ENCODE data around the gene PLEKHA5.

DNA sequence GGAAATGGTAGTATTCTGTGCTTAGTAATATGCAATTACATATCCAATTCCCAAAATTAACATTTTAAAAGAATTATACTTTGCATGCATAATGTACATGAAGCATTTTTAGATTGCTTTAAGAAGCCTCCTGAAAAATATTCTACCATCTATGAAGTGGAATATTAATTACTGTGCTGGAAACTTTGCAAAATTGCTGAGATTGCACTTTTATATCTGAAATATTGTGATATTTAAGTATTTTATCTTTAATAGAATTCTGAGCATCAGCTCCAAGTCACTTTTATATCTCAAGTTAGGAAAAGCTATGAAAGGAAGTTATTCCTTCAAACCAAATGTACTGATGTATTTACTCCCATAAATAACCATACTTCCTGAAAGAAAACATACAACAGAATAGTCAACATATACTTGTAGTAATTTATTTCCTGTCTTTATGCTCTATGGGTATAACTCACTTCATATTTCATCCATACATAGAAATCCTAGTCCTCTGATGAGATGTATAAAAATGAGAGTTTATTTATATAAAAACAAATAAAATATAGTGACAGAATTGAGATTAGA lies 152.7 kb downstream of the PLEKHA5 start:
- TF ChIP-seq, protein P1, sequence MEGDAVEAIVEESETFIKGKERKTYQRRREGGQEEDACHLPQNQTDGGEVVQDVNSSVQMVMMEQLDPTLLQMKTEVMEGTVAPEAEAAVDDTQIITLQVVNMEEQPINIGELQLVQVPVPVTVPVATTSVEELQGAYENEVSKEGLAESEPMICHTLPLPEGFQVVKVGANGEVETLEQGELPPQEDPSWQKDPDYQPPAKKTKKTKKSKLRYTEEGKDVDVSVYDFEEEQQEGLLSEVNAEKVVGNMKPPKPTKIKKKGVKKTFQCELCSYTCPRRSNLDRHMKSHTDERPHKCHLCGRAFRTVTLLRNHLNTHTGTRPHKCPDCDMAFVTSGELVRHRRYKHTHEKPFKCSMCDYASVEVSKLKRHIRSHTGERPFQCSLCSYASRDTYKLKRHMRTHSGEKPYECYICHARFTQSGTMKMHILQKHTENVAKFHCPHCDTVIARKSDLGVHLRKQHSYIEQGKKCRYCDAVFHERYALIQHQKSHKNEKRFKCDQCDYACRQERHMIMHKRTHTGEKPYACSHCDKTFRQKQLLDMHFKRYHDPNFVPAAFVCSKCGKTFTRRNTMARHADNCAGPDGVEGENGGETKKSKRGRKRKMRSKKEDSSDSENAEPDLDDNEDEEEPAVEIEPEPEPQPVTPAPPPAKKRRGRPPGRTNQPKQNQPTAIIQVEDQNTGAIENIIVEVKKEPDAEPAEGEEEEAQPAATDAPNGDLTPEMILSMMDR (IDR thresholded peaks at IDR 0.05), result no peak
- TF ChIP-seq YY1 (IDR thresholded peaks at IDR 0.05; ENCODE audit: low read depth), result no peak
- no peak for TF ChIP-seq JUND (IDR thresholded peaks at IDR 0.05)
- no peak for TF ChIP-seq TAF1 (IDR thresholded peaks at IDR 0.05; ENCODE audit: borderline replicate concordance, low read depth, low read length)
- TF ChIP-seq, protein P2, sequence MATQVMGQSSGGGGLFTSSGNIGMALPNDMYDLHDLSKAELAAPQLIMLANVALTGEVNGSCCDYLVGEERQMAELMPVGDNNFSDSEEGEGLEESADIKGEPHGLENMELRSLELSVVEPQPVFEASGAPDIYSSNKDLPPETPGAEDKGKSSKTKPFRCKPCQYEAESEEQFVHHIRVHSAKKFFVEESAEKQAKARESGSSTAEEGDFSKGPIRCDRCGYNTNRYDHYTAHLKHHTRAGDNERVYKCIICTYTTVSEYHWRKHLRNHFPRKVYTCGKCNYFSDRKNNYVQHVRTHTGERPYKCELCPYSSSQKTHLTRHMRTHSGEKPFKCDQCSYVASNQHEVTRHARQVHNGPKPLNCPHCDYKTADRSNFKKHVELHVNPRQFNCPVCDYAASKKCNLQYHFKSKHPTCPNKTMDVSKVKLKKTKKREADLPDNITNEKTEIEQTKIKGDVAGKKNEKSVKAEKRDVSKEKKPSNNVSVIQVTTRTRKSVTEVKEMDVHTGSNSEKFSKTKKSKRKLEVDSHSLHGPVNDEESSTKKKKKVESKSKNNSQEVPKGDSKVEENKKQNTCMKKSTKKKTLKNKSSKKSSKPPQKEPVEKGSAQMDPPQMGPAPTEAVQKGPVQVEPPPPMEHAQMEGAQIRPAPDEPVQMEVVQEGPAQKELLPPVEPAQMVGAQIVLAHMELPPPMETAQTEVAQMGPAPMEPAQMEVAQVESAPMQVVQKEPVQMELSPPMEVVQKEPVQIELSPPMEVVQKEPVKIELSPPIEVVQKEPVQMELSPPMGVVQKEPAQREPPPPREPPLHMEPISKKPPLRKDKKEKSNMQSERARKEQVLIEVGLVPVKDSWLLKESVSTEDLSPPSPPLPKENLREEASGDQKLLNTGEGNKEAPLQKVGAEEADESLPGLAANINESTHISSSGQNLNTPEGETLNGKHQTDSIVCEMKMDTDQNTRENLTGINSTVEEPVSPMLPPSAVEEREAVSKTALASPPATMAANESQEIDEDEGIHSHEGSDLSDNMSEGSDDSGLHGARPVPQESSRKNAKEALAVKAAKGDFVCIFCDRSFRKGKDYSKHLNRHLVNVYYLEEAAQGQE (IDR thresholded peaks at IDR 0.05; ENCODE audit: low read depth, low read length), result no peak
- TF ChIP-seq, protein P3, sequence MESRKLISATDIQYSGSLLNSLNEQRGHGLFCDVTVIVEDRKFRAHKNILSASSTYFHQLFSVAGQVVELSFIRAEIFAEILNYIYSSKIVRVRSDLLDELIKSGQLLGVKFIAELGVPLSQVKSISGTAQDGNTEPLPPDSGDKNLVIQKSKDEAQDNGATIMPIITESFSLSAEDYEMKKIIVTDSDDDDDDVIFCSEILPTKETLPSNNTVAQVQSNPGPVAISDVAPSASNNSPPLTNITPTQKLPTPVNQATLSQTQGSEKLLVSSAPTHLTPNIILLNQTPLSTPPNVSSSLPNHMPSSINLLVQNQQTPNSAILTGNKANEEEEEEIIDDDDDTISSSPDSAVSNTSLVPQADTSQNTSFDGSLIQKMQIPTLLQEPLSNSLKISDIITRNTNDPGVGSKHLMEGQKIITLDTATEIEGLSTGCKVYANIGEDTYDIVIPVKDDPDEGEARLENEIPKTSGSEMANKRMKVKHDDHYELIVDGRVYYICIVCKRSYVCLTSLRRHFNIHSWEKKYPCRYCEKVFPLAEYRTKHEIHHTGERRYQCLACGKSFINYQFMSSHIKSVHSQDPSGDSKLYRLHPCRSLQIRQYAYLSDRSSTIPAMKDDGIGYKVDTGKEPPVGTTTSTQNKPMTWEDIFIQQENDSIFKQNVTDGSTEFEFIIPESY (IDR thresholded peaks at IDR 0.05; ENCODE audit: borderline replicate concordance, low read depth), result no peak
- no peak for TF ChIP-seq RFX5 (IDR thresholded peaks at IDR 0.05; ENCODE audit: low read length)
- TF ChIP-seq CHD2 (IDR thresholded peaks at IDR 0.05; ENCODE audit: low read length, partially characterized antibody), result no peak
- TF ChIP-seq NRF1 (IDR thresholded peaks at IDR 0.05; ENCODE audit: low read depth, low read length), result no peak
